Spinal cord (tissue), 10 donors: Measurements from ENCODE around the gene UQCRHL. TPM values are rescaled to one million over a fixed set of nuclear protein-coding genes. Genes with fewer than 3 reads are reported as not detected.

Experiments used
- DNase-seq, 6 donors: peaks; one replicate each; pipeline versions ENCODE4 v3.0.0 to v3.0.0-alpha.2; 2013 to 2015; ENCODE audit warnings: low spot score in 6 of 6, low read depth in 4 of 6
- H3K27ac ChIP-seq: one replicate; pipeline ENCODE4 v1.5.1; 2013; ENCODE audit warnings: low read depth, low read length, control low read depth
- H3K27me3 ChIP-seq: one replicate; pipeline ENCODE4 v1.6.1; 2013; ENCODE audit warnings: low read length; ENCODE audit not compliant: control insufficient read depth, insufficient read depth
- H3K36me3 ChIP-seq: one replicate; pipeline ENCODE4 v1.6.1; 2013; ENCODE audit warnings: low read length; ENCODE audit not compliant: control insufficient read depth, insufficient read depth
- H3K4me1 ChIP-seq: one replicate; pipeline ENCODE4 v1.6.1; 2013; ENCODE audit warnings: low read length; ENCODE audit not compliant: control insufficient read depth, insufficient read depth
- H3K4me3 ChIP-seq: one replicate; pipeline ENCODE4 v1.5.1; 2013; ENCODE audit warnings: low read depth, low read length, control low read depth
- H3K9me3 ChIP-seq: one replicate; pipeline ENCODE4 v1.6.1; 2013; ENCODE audit warnings: low read length; ENCODE audit not compliant: control insufficient read depth, insufficient read depth
- WGBS: methylation state at CpG from one replicate; pipeline ENCODE4 v1.1.5; 2013; ENCODE audit warnings: missing lambda C conversion rate; ENCODE audit not compliant: insufficient coverage; 5-methylcytosine and 5-hydroxymethylcytosine counted together
- polyA plus RNA-seq, 2 donors: library from polyadenylated mRNA; unstranded; fragments of 120-200 nt; gene quantifications; one replicate each; pipeline ENCODE4 v1.2.1, GENCODE V29; 2013; ENCODE audit not compliant: insufficient read length in 2 of 2
- total RNA-seq, 2 donors: library from RNA; depleted of rRNA in 1 of 2; stranded (reverse); fragments of 120-200 nt in 1 of 2; fragments of >200 nt in 1 of 2; gene quantifications; one replicate each; pipeline versions ENCODE4 v1.2.3 to v1.2.4, GENCODE V29; 2013 to 2014
- donor health status: healthy.

Gene UQCRHL
- total and polyA plus RNA-seq, 4 donors: 1.3 to 8.4 (median 2.7) TPM

DNA sequence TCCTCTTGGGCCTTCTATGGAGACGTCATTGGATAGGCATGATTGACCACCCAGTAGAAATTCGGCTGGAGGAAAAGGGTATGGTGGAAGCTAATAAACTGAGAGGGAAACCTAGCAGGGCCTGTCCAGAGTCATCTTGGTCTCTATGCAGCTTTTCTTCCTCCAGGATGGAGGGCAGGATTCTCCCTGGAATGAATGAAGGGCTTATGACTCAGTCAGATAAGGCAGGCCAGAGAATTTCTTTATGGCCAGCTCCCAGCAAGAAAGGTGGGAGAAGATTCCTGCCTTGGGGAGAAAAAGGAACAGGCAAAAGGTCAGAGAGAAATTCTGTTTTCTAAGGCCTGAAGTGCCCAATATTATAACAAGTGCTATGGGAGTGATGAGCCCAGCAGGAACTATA lies 31.7 kb downstream of the UQCRHL start:
- Histone ChIP-seq H3K4me3 (no peak overlapping the region), H3K9me3 (no peaks in the 10 kb centered on the region), H3K27ac (no peak overlapping the region), H3K36me3 (peaks cover 45% of the 10 kb centered on the region), H3K4me1 (no peaks in the 10 kb centered on the region), H3K27me3 (no peaks in the 10 kb centered on the region)
- DNase-seq: no peak
- WGBS: 50% methylated on average over 1 of the region's 2 CpGs

GRCh38 chr1:15771836-15772515 lies 35.5 kb downstream of the UQCRHL start:
- Histone ChIP-seq H3K27me3 (no peaks in the 10 kb centered on the region), H3K36me3 (peaks cover 38% of the 10 kb centered on the region), H3K4me3 (no peak overlapping the region), H3K27ac (no peak overlapping the region), H3K4me1 (no peaks in the 10 kb centered on the region), H3K9me3 (no peaks in the 10 kb centered on the region)
- WGBS: 95% methylated on average over 4 of the region's 6 CpGs
- DNase-seq: no peak

DNA sequence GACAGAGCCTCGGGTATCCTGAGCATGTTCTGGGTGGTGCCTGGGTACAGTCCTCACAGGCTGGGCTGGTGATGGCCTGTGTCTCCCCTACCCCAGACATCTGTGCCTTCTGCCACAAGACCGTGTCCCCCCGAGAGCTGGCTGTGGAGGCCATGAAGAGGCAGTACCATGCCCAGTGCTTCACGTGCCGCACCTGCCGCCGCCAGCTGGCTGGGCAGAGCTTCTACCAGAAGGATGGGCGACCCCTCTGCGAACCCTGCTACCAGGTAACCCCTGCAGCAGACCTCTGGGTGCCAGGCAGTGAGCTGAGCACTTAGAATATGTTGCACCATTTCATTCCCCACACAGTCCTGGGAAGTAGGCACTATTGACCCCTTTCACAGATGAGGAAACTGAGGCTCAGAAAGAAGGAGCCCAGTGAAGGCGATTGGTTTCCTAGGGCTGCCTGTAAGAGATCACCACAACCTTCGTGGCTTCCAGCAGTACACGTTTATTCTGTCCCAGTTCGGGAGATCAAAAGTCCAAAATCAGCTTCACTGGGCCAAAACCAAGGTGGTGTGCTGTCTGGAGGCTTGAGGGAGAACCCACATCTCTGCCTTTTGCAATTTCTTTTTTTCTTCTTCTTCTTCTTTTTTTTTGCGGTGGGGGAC lies 37.0 kb downstream of the UQCRHL start:
- no peak for DNase-seq
- peaks cover 46% of the 10 kb centered on the region for H3K36me3 ChIP-seq
- H3K27me3 ChIP-seq: no peaks in the 10 kb centered on the region
- no peak overlapping the region for H3K4me3 ChIP-seq
- WGBS: 96% methylated on average over 13 of the region's 14 CpGs
- H3K27ac ChIP-seq: no peak overlapping the region
- no peaks in the 10 kb centered on the region for H3K4me1 ChIP-seq
- H3K9me3 ChIP-seq: no peaks in the 10 kb centered on the region

DNA sequence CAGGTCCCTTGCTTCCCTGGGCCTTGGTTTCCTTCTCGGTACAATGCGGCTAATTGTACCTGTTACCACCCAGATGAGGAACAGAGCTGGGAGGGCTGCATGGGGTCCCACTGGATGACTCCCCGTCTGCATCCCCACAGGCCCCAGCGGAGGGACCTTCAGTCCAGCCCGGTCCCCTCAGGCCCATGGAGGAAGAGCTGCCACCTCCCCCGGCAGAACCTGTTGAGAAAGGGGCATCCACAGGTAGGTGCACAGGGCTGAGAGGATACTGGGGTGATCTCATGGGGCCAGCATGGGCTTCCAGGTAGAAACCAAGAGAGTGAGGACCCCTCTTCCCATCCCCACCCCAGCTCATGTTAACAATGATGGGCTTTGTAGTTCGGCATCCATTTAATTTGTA lies 39.1 kb downstream of the UQCRHL start:
- Histone ChIP-seq H3K27ac (no peak overlapping the region), H3K9me3 (no peaks in the 10 kb centered on the region), H3K4me3 (no peak overlapping the region), H3K36me3 (peaks cover 52% of the 10 kb centered on the region), H3K27me3 (no peaks in the 10 kb centered on the region), H3K4me1 (no peaks in the 10 kb centered on the region)
- no peak for DNase-seq
- 96% methylated on average over 3 of the region's 7 CpGs for WGBS

GRCh38 chr1:15767941-15768340 lies 39.5 kb downstream of the UQCRHL start:
- H3K9me3 ChIP-seq: no peaks in the 10 kb centered on the region
- H3K36me3 ChIP-seq: peaks cover 52% of the 10 kb centered on the region
- DNase-seq: no peak
- no peaks in the 10 kb centered on the region for H3K4me1 ChIP-seq
- 93% methylated on average over 5 of the region's 5 CpGs for WGBS
- no peaks in the 10 kb centered on the region for H3K27me3 ChIP-seq
- no peak overlapping the region for H3K27ac ChIP-seq
- no peak overlapping the region for H3K4me3 ChIP-seq

GRCh38 chr1:15765495-15766194 lies 41.8 kb downstream of the UQCRHL start:
- Histone ChIP-seq H3K4me3 (no peak overlapping the region), H3K27ac (no peak overlapping the region), H3K27me3 (peaks cover 3% of the 10 kb centered on the region), H3K36me3 (peaks cover 38% of the 10 kb centered on the region), H3K9me3 (no peaks in the 10 kb centered on the region), H3K4me1 (peaks cover 5% of the 10 kb centered on the region)
- 59% methylated on average over 19 of the region's 20 CpGs for WGBS
- DNase-seq: peak in 1 of 6 donors; percentile 31

GRCh38 chr1:15764890-15765289 lies 42.6 kb downstream of the UQCRHL start:
- H3K27ac ChIP-seq: no peak overlapping the region
- no peak overlapping the region for H3K4me3 ChIP-seq
- H3K36me3 ChIP-seq: peaks cover 32% of the 10 kb centered on the region
- no peaks in the 10 kb centered on the region for H3K9me3 ChIP-seq
- DNase-seq: no peak
- WGBS: 90% methylated on average over 12 of the region's 15 CpGs
- peaks cover 9% of the 10 kb centered on the region for H3K4me1 ChIP-seq
- H3K27me3 ChIP-seq: peaks cover 5% of the 10 kb centered on the region

GRCh38 chr1:15764269-15764764 lies 43.1 kb downstream of the UQCRHL start:
- H3K27ac ChIP-seq: no peak overlapping the region
- 71% methylated on average over 9 of the region's 10 CpGs for WGBS
- peaks cover 11% of the 10 kb centered on the region for H3K4me1 ChIP-seq
- H3K27me3 ChIP-seq: peaks cover 8% of the 10 kb centered on the region
- peaks cover 32% of the 10 kb centered on the region for H3K36me3 ChIP-seq
- no peak for DNase-seq
- H3K4me3 ChIP-seq: no peak overlapping the region
- H3K9me3 ChIP-seq: no peaks in the 10 kb centered on the region

- Histone ChIP-seq H3K36me3 (peaks cover 25% of the 10 kb centered on the region), H3K27me3 (peaks cover 18% of the 10 kb centered on the region), H3K9me3 (no peaks in the 10 kb centered on the region), H3K4me1 (peaks cover 21% of the 10 kb centered on the region), H3K27ac (no peak overlapping the region), H3K4me3 (no peak overlapping the region)
- DNase-seq: no peak
- 62% methylated on average over 9 of the region's 10 CpGs for WGBS
These were observed 44.9 kb downstream of the UQCRHL start for GRCh38 chr1:15762546-15762945.
